ENCODE results near the gene KRT12.
"Not testable (repeated sequence)": the region's sequence is repeated elsewhere in the genome, so short reads cannot be mapped to it uniquely, and the experiment has no call there.

KRT12 gene

GRCh38 chr17:40814657-40815056 lies 52.4 kb downstream of the KRT12 start:
- DNase-seq (ENCODE audit: low read depth), result not testable (repeated sequence)

GRCh38 chr17:40813804-40814203 lies 53.2 kb downstream of the KRT12 start:
- DNase-seq (ENCODE audit: low read depth), result no peak

- DNase-seq (ENCODE audit: low read depth), result no peak
Measured at GRCh38 chr17:40812639-40813038, 54.4 kb downstream of the KRT12 start.

Measured in stimulated activated CD8-positive, alpha-beta memory T cell treated with anti-CD3 and anti-CD28 coated beads, Interleukin-12 subunit alpha, Interleukin-12 subunit beta, amount 100 ng/mL, for 4 hours (primary cell).